ENCODE measurements around the gene CENPP. TPM values are rescaled to one million over a fixed set of nuclear protein-coding genes. Genes with fewer than 3 reads are reported as not detected.

The CENPP gene
- polyA plus RNA-seq, 2 of the 4 experiments (the other 2 are of a cell fraction), result 7.2 to 13.4 TPM

DNA sequence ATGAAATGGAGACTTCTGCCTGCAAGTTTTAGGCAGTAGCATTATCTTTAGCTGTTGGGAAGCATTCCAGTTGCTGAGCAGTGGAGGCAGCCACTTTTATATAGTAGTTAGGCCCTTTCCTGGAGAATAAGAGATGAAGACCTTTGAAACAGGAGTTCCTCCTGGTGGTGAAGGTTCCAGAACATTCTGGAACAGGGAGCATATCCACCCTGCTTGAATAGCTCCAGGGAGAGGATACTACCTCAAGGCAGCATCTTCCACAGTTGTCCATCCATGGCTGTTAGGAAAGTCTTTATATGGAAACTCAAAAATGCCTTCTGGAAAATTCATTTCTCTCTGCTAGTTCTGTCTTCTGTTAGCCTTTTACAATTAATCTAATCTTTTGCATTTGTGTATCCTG, 153.6 kb downstream of the CENPP start:
- H3K27ac ChIP-seq, result no peak overlapping the region
- no peak overlapping the region for H3K4me3 ChIP-seq
- TF ChIP-seq FOXS1 (CRISPR knock-in tag; IDR thresholded peaks at IDR 0.05) (no peak), CBX2 (IDR thresholded peaks at IDR 0.05; ENCODE audit: borderline replicate concordance, low read depth) (no peak), JUNB (IDR thresholded peaks at IDR 0.05) (no peak), TFCP2L1 (CRISPR knock-in tag; IDR thresholded peaks at IDR 0.05) (no peak), KDM5A (IDR thresholded peaks at IDR 0.05) (no peak), POLR2AphosphoS2 (conservative IDR thresholded peaks at IDR 0.05; ENCODE audit: low read length) (no peak)
- TF ChIP-seq, protein P1, sequence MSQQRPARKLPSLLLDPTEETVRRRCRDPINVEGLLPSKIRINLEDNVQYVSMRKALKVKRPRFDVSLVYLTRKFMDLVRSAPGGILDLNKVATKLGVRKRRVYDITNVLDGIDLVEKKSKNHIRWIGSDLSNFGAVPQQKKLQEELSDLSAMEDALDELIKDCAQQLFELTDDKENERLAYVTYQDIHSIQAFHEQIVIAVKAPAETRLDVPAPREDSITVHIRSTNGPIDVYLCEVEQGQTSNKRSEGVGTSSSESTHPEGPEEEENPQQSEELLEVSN (IDR thresholded peaks at IDR 0.05; ENCODE audit: borderline replicate concordance, low read depth), result no peak
- TF ChIP-seq, protein P2, sequence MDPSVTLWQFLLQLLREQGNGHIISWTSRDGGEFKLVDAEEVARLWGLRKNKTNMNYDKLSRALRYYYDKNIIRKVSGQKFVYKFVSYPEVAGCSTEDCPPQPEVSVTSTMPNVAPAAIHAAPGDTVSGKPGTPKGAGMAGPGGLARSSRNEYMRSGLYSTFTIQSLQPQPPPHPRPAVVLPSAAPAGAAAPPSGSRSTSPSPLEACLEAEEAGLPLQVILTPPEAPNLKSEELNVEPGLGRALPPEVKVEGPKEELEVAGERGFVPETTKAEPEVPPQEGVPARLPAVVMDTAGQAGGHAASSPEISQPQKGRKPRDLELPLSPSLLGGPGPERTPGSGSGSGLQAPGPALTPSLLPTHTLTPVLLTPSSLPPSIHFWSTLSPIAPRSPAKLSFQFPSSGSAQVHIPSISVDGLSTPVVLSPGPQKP (IDR thresholded peaks at IDR 0.05; ENCODE audit: low read depth, low read length), result no peak
- TF ChIP-seq, protein P3, sequence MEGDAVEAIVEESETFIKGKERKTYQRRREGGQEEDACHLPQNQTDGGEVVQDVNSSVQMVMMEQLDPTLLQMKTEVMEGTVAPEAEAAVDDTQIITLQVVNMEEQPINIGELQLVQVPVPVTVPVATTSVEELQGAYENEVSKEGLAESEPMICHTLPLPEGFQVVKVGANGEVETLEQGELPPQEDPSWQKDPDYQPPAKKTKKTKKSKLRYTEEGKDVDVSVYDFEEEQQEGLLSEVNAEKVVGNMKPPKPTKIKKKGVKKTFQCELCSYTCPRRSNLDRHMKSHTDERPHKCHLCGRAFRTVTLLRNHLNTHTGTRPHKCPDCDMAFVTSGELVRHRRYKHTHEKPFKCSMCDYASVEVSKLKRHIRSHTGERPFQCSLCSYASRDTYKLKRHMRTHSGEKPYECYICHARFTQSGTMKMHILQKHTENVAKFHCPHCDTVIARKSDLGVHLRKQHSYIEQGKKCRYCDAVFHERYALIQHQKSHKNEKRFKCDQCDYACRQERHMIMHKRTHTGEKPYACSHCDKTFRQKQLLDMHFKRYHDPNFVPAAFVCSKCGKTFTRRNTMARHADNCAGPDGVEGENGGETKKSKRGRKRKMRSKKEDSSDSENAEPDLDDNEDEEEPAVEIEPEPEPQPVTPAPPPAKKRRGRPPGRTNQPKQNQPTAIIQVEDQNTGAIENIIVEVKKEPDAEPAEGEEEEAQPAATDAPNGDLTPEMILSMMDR (IDR thresholded peaks at IDR 0.05), result no peak
- DNase-seq (ENCODE audit: low read depth in 1 of 2, low spot score in 1 of 2) (no peak), FAIRE-seq (no peak), ATAC-seq (no peak)
- POLR2A ChIA-PET, result no interaction called here
- H3K9me3 ChIP-seq, result no peaks in the 10 kb centered on the region
- CTCF ChIA-PET, result interaction anchor here (1.5 to 1.6 kb wide), 2 partner anchors 22 to 340 kb away, joined by 4 to 5 read pairs; no protein-coding TSS in a partner anchor
- H3K4me1 ChIP-seq, result peaks cover 6% of the 10 kb centered on the region; the same call in 2 of the 3 replicates
- no peak overlapping the region for H3K4me2 ChIP-seq

DNA sequence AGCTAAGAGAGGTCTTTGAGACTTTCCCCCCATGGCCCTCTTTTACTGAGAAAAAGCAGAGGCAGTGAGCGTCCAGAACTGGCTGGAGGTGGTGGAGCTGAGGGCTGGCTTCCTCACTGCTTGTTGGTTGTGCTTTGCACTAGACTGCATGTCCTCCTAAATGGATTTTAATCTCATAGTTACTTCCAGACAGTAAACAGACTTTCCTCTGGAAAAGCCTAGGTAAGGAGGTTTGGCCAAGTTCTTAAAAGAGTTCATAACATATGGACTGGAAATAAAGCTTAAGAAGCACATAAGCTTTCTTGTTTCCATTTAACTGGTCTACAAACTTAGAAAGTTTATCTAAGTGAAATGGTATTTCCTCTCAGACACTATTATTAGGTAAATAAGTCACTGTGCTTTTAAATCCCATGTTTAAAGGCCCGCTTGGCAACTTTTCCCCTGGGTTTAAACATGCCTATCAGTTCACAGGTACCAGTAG, 154.6 kb downstream of the CENPP start:
- Histone ChIP-seq H3K4me1 (peaks cover 6% of the 10 kb centered on the region; the same call in 2 of the 3 replicates), H3K4me2 (no peak overlapping the region), H3K27ac (no peak overlapping the region), H3K9me3 (no peaks in the 10 kb centered on the region), H3K4me3 (no peak overlapping the region)
- FAIRE-seq (no peak), DNase-seq (ENCODE audit: low read depth in 1 of 2, low spot score in 1 of 2) (no peak), ATAC-seq (no peak)
- TF ChIP-seq CBX2 (IDR thresholded peaks at IDR 0.05; ENCODE audit: borderline replicate concordance, low read depth), result no peak
- TF ChIP-seq RFX5 (IDR thresholded peaks at IDR 0.05), result no peak
- TF ChIP-seq ZC3H11A (IDR thresholded peaks at IDR 0.05), result no peak
- TF ChIP-seq FOXS1 (CRISPR knock-in tag; IDR thresholded peaks at IDR 0.05), result no peak
- TF ChIP-seq SREBF2 (IDR thresholded peaks at IDR 0.05), result no peak
- TF ChIP-seq, protein P4, sequence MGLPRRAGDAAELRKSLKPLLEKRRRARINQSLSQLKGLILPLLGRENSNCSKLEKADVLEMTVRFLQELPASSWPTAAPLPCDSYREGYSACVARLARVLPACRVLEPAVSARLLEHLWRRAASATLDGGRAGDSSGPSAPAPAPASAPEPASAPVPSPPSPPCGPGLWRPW (IDR thresholded peaks at IDR 0.05), result no peak
- TF ChIP-seq, protein P5, sequence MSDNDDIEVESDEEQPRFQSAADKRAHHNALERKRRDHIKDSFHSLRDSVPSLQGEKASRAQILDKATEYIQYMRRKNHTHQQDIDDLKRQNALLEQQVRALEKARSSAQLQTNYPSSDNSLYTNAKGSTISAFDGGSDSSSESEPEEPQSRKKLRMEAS (IDR thresholded peaks at IDR 0.05), result no peak
- TF ChIP-seq ZSCAN20 (CRISPR knock-in tag; IDR thresholded peaks at IDR 0.05), result no peak
- no peak for TF ChIP-seq JUNB (IDR thresholded peaks at IDR 0.05)
- TF ChIP-seq NPAS2 (CRISPR knock-in tag; IDR thresholded peaks at IDR 0.05; ENCODE audit: borderline replicate concordance), result no peak
- no peak for TF ChIP-seq CHD2 (IDR thresholded peaks at IDR 0.05; ENCODE audit: low read length, partially characterized antibody)
- TF ChIP-seq, protein P6, sequence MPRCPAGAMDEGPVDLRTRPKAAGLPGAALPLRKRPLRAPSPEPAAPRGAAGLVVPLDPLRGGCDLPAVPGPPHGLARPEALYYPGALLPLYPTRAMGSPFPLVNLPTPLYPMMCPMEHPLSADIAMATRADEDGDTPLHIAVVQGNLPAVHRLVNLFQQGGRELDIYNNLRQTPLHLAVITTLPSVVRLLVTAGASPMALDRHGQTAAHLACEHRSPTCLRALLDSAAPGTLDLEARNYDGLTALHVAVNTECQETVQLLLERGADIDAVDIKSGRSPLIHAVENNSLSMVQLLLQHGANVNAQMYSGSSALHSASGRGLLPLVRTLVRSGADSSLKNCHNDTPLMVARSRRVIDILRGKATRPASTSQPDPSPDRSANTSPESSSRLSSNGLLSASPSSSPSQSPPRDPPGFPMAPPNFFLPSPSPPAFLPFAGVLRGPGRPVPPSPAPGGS (IDR thresholded peaks at IDR 0.05), result no peak
- no peak for TF ChIP-seq NR3C1 (IDR thresholded peaks at IDR 0.05)
- POLR2A ChIA-PET, result no interaction called here
- 84% methylated on average over 2 of the region's 2 CpGs for WGBS (ENCODE audit: missing lambda C conversion rate)
- CTCF ChIA-PET, result no interaction called here

All from A549 (cell line).